Measurements from ENCODE around the gene NDUFB7. TPM values are rescaled to one million over a fixed set of nuclear protein-coding genes. Genes with fewer than 3 reads are reported as not detected.
A peak's percentile ranks its signal among the peaks of the same experiment; 100 is the strongest.

The NDUFB7 gene
- polyA plus RNA-seq, 1 of the 3 experiments (the other 2 are of a cell fraction), result 465 TPM

DNA sequence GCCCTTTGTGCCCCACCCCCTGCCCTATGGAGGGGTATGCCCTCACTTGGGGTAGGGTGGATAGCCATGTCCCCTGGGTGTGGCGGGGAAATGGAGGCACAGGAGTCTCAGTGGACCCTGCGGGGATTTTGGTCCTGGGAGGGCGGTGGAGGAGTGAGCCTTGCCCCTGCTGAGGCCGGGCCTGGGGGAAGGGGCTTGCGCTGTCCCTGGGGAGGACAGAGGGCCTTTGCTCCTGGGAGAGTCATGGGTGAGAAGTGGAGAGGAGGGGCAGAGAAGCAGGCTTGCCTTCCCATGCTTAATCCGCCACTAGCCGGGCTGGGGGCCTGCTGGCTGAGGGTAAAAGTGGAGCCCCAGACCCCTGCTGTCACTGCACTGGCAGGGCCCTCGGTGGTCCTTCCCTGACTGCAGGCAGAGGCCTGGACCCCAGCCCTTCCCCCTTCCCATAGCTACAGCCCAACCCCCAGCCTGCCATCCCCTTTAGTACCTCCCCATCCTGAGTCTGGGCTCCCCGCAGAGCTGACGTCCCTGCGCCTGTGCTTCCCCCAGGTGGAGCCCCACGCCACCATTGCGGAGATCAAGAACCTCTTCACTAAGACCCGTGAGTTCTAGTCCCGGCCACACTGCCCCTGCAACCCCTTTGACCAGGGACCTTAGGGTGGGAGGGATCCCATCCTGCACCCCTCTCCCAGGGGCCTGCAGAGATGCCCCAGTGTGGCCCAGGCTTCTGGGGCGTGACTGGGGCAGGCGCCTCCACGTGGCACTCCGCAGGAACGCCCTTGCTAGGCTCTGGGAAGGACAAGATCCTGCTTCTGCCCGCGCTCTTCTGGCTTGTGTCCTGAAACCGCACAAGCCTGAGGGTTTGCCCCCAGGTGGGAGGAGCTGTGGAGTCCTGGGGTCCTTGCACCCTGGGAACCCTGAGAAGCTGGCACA lies 8.9 kb downstream of the NDUFB7 start:
- CTCF ChIA-PET, result interaction anchor here (0.8 to 1.4 kb wide), 3 partner anchors 9 to 11 kb away, joined by 3 to 6 read pairs (median 3); partner anchors contain the start of gene NDUFB7

DNA sequence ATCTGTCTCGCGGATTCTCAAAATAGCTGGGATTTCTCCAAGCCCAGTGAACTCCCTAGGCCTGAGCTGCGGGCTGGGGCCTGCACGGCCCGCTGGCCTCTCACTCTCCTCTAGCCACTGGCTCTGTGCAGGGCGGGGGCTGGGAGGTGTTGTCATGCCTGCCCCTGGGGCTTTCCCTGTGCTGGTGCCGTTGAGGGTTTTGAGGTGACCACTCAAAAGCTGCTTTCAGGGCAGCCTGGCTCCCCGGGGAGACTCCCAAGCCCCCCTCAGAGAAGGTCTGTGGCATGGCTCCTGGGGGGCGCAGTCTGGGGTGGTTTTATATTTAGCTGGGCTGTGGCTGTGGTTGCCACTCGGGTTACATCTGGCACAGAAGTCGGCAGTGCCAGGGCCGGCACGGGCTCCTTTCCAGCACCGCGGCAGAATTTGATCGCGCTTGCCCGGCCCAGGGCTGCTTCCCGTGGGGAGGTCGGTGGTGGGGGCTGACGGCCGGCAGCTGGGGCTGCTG lies 10.0 kb downstream of the NDUFB7 start:
- Histone ChIP-seq H3K27me3 (ENCODE audit: insufficient read depth) (no peaks in the 10 kb centered on the region), H2AFZ (ENCODE audit: low read depth) (no peak overlapping the region), H3K27ac (ENCODE audit: low read depth in 2 of 2, low read length in 1 of 2) (peak overlapping the region in 1 of 2 experiments; percentile 14; a peak in 2 of 4 replicates), H3K4me1 (ENCODE audit: control insufficient read depth in 1 of 2, insufficient read depth in 2 of 2, low read depth in 1 of 2, low read length in 1 of 2) (peaks cover 0 to 10% of the 10 kb centered on the region in 2 experiments; a peak in 1 of 4 replicates), H3K36me3 (replicated peaks in 1 of 2; ENCODE audit: control insufficient read depth in 1 of 2, insufficient read depth in 2 of 2, low read length in 1 of 2) (peaks cover 0 to 16% of the 10 kb centered on the region in 2 experiments), H3K4me2 (no peak overlapping the region; the same call in 1 of the 2 replicates), H3K9me2 (no peaks in the 10 kb centered on the region), H3K9me3 (no peaks in the 10 kb centered on the region), H4K20me1 (ENCODE audit: insufficient read depth) (no peaks in the 10 kb centered on the region), H3F3A (replicated peaks; ENCODE audit: insufficient read depth) (no peaks in the 10 kb centered on the region), H3K4me3 (ENCODE audit: low read depth in 2 of 2, low read length in 1 of 2) (no peak overlapping the region), H3K79me2 (ENCODE audit: insufficient read depth) (peaks cover 6% of the 10 kb centered on the region), H3K9ac (no peak overlapping the region)
- 64% methylated on average over 6 of the region's 22 CpGs for WGBS (ENCODE audit: low lambda C conversion rate)
- CTCF ChIA-PET, result interaction anchor here (1.2 kb wide), 1 partner anchor 12 kb away, joined by 5 read pairs; no protein-coding TSS in a partner anchor
- DNase-seq, result peak; percentile 14
- POLR2A ChIA-PET, result no interaction called here
- TF ChIP-seq FOXJ3 (CRISPR knock-in tag; IDR thresholded peaks at IDR 0.05) (no peak), EP300 (IDR thresholded peaks at IDR 0.05; ENCODE audit: borderline replicate concordance in 1 of 2, low read depth in 1 of 2, low read length in 1 of 2) (no peak), MEF2A (IDR thresholded peaks at IDR 0.05; ENCODE audit: borderline replicate concordance, low read depth) (no peak), SIN3A (IDR thresholded peaks at IDR 0.05; ENCODE audit: borderline replicate concordance, low read depth, low read length) (no peak), TCF12 (IDR thresholded peaks at IDR 0.05) (no peak), JUND (IDR thresholded peaks at IDR 0.05) (no peak), CHD2 (IDR thresholded peaks at IDR 0.05; ENCODE audit: low read length, partially characterized antibody) (no peak), TEAD4 (IDR thresholded peaks at IDR 0.05; ENCODE audit: borderline replicate concordance, insufficient read depth) (no peak), TAF1 (IDR thresholded peaks at IDR 0.05; ENCODE audit: borderline replicate concordance, low read depth, low read length) (no peak), YY1 (IDR thresholded peaks at IDR 0.05; ENCODE audit: low read depth) (no peak)
- TF ChIP-seq, protein P1, sequence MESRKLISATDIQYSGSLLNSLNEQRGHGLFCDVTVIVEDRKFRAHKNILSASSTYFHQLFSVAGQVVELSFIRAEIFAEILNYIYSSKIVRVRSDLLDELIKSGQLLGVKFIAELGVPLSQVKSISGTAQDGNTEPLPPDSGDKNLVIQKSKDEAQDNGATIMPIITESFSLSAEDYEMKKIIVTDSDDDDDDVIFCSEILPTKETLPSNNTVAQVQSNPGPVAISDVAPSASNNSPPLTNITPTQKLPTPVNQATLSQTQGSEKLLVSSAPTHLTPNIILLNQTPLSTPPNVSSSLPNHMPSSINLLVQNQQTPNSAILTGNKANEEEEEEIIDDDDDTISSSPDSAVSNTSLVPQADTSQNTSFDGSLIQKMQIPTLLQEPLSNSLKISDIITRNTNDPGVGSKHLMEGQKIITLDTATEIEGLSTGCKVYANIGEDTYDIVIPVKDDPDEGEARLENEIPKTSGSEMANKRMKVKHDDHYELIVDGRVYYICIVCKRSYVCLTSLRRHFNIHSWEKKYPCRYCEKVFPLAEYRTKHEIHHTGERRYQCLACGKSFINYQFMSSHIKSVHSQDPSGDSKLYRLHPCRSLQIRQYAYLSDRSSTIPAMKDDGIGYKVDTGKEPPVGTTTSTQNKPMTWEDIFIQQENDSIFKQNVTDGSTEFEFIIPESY (IDR thresholded peaks at IDR 0.05; ENCODE audit: borderline replicate concordance, low read depth), result no peak
- TF ChIP-seq, protein P2, sequence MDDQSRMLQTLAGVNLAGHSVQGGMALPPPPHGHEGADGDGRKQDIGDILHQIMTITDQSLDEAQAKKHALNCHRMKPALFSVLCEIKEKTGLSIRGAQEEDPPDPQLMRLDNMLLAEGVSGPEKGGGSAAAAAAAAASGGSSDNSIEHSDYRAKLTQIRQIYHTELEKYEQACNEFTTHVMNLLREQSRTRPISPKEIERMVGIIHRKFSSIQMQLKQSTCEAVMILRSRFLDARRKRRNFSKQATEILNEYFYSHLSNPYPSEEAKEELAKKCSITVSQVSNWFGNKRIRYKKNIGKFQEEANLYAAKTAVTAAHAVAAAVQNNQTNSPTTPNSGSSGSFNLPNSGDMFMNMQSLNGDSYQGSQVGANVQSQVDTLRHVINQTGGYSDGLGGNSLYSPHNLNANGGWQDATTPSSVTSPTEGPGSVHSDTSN (IDR thresholded peaks at IDR 0.05), result no peak
- TF ChIP-seq, protein P3, sequence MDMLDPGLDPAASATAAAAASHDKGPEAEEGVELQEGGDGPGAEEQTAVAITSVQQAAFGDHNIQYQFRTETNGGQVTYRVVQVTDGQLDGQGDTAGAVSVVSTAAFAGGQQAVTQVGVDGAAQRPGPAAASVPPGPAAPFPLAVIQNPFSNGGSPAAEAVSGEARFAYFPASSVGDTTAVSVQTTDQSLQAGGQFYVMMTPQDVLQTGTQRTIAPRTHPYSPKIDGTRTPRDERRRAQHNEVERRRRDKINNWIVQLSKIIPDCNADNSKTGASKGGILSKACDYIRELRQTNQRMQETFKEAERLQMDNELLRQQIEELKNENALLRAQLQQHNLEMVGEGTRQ (IDR thresholded peaks at IDR 0.05; ENCODE audit: borderline replicate concordance, low read depth, low read length), result no peak
- TF ChIP-seq, protein P4, sequence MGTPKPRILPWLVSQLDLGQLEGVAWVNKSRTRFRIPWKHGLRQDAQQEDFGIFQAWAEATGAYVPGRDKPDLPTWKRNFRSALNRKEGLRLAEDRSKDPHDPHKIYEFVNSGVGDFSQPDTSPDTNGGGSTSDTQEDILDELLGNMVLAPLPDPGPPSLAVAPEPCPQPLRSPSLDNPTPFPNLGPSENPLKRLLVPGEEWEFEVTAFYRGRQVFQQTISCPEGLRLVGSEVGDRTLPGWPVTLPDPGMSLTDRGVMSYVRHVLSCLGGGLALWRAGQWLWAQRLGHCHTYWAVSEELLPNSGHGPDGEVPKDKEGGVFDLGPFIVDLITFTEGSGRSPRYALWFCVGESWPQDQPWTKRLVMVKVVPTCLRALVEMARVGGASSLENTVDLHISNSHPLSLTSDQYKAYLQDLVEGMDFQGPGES (IDR thresholded peaks at IDR 0.05; ENCODE audit: low read depth, low read length), result no peak

More for the DNA sequence above, 8.9 kb downstream of the NDUFB7 start:
- H2AFZ ChIP-seq (ENCODE audit: low read depth), result no peak overlapping the region
- POLR2A ChIA-PET, result no interaction called here
- no peaks in the 10 kb centered on the region for H3F3A ChIP-seq (replicated peaks; ENCODE audit: insufficient read depth)
- TF ChIP-seq, protein P1 (IDR thresholded peaks at IDR 0.05; ENCODE audit: borderline replicate concordance, low read depth), result no peak
- TF ChIP-seq EZH2phosphoT487 (IDR thresholded peaks at IDR 0.05; ENCODE audit: borderline replicate concordance, low read depth) (no peak), TCF12 (IDR thresholded peaks at IDR 0.05) (no peak), GABPA (IDR thresholded peaks at IDR 0.05; ENCODE audit: low read depth) (no peak), MXI1 (IDR thresholded peaks at IDR 0.05; ENCODE audit: low read depth, low read length) (no peak), ELF1 (IDR thresholded peaks at IDR 0.05) (no peak)
- no peak overlapping the region for H3K27ac ChIP-seq (ENCODE audit: low read depth in 2 of 2, low read length in 1 of 2)
- DNase-seq, result peak; percentile 22
- H3K79me2 ChIP-seq (ENCODE audit: insufficient read depth), result peaks cover under 1% of the 10 kb centered on the region
- WGBS (ENCODE audit: low lambda C conversion rate), result 95% methylated on average over 14 of the region's 23 CpGs
- H3K36me3 ChIP-seq (replicated peaks in 1 of 2; ENCODE audit: control insufficient read depth in 1 of 2, insufficient read depth in 2 of 2, low read length in 1 of 2), result peaks cover 0 to 17% of the 10 kb centered on the region in 2 experiments
- no peaks in the 10 kb centered on the region for H3K9me2 ChIP-seq
- no peaks in the 10 kb centered on the region for H4K20me1 ChIP-seq (ENCODE audit: insufficient read depth)
- H3K4me3 ChIP-seq (ENCODE audit: low read depth in 2 of 2, low read length in 1 of 2), result no peak overlapping the region
- H3K9me3 ChIP-seq, result no peaks in the 10 kb centered on the region
- H3K27me3 ChIP-seq (ENCODE audit: insufficient read depth), result no peaks in the 10 kb centered on the region
- no peak overlapping the region for H3K9ac ChIP-seq
- H3K4me2 ChIP-seq, result no peak overlapping the region
- peaks cover 0 to 10% of the 10 kb centered on the region in 2 experiments; a peak in 1 of 4 replicates for H3K4me1 ChIP-seq (ENCODE audit: control insufficient read depth in 1 of 2, insufficient read depth in 2 of 2, low read depth in 1 of 2, low read length in 1 of 2)
